ENCODE measurements around the gene LIN52.

Gene LIN52

GRCh38 chr14:74142523-74142922, 57.8 kb downstream of the LIN52 start:
- no peak overlapping the region for H2AFZ ChIP-seq (ENCODE audit: low read depth, low read length)
- H3K9me3 ChIP-seq (ENCODE audit: insufficient read depth, low read length, severe bottlenecking): no peaks in the 10 kb centered on the region
- no peak for TF ChIP-seq EZH2 (IDR thresholded peaks at IDR 0.05; ENCODE audit: borderline replicate concordance, low read depth, low read length, severe bottlenecking)
- no peak for TF ChIP-seq CTCF (IDR thresholded peaks at IDR 0.05; ENCODE audit: borderline replicate concordance, extremely low read depth, low read length, poor library complexity, severe bottlenecking)
- no peak overlapping the region for H3K9ac ChIP-seq (ENCODE audit: low read depth, low read length)
- no peak overlapping the region for H3K4me2 ChIP-seq (ENCODE audit: insufficient read depth, low read length)
- H3K27me3 ChIP-seq (ENCODE audit: insufficient read depth, low read length, poor library complexity): no peaks in the 10 kb centered on the region
- ATAC-seq (ENCODE audit: insufficient read depth, low read depth): no peak
- H3K4me1 ChIP-seq (ENCODE audit: insufficient read depth, low read length): no peaks in the 10 kb centered on the region
- H3K79me2 ChIP-seq (ENCODE audit: insufficient read depth, low read length): no peaks in the 10 kb centered on the region
- H3K4me3 ChIP-seq (ENCODE audit: low read depth in 1 of 2, low read length in 2 of 2): no peak overlapping the region
- no peak for DNase-seq
- no peaks in the 10 kb centered on the region; the same call in 1 of the 2 replicates for H3K36me3 ChIP-seq (ENCODE audit: insufficient read depth, low read length)
- no peaks in the 10 kb centered on the region for H4K20me1 ChIP-seq (ENCODE audit: insufficient read depth, low read length)
- no peak overlapping the region for H3K27ac ChIP-seq (ENCODE audit: low read length)

GRCh38 chr14:74144789-74145188, 60.0 kb downstream of the LIN52 start:
- TF ChIP-seq EZH2 (IDR thresholded peaks at IDR 0.05; ENCODE audit: borderline replicate concordance, low read depth, low read length, severe bottlenecking): no peak
- no peak overlapping the region for H3K4me2 ChIP-seq (ENCODE audit: insufficient read depth, low read length)
- H3K9ac ChIP-seq (ENCODE audit: low read depth, low read length): no peak overlapping the region
- H3K27me3 ChIP-seq (ENCODE audit: insufficient read depth, low read length, poor library complexity): no peaks in the 10 kb centered on the region
- H3K9me3 ChIP-seq (ENCODE audit: insufficient read depth, low read length, severe bottlenecking): no peaks in the 10 kb centered on the region
- no peaks in the 10 kb centered on the region for H4K20me1 ChIP-seq (ENCODE audit: insufficient read depth, low read length)
- no peak overlapping the region for H3K4me3 ChIP-seq (ENCODE audit: low read depth in 1 of 2, low read length in 2 of 2)
- no peak overlapping the region for H2AFZ ChIP-seq (ENCODE audit: low read depth, low read length)
- no peaks in the 10 kb centered on the region for H3K79me2 ChIP-seq (ENCODE audit: insufficient read depth, low read length)
- no peaks in the 10 kb centered on the region; the same call in 1 of the 2 replicates for H3K36me3 ChIP-seq (ENCODE audit: insufficient read depth, low read length)
- DNase-seq (no peak), ATAC-seq (ENCODE audit: insufficient read depth, low read depth) (no peak)
- H3K4me1 ChIP-seq (ENCODE audit: insufficient read depth, low read length): no peaks in the 10 kb centered on the region
- H3K27ac ChIP-seq (ENCODE audit: low read length): no peak overlapping the region

- TF ChIP-seq EZH2 (IDR thresholded peaks at IDR 0.05; ENCODE audit: borderline replicate concordance, low read depth, low read length, severe bottlenecking): no peak
- Histone ChIP-seq H3K79me2 (ENCODE audit: insufficient read depth, low read length) (no peaks in the 10 kb centered on the region), H3K27me3 (ENCODE audit: insufficient read depth, low read length, poor library complexity) (no peaks in the 10 kb centered on the region), H3K4me3 (ENCODE audit: low read depth in 1 of 2, low read length in 2 of 2) (no peak overlapping the region), H3K36me3 (ENCODE audit: insufficient read depth, low read length) (no peaks in the 10 kb centered on the region), H3K4me2 (ENCODE audit: insufficient read depth, low read length) (no peak overlapping the region), H3K4me1 (ENCODE audit: insufficient read depth, low read length) (no peaks in the 10 kb centered on the region), H2AFZ (ENCODE audit: low read depth, low read length) (no peak overlapping the region), H3K9me3 (ENCODE audit: insufficient read depth, low read length, severe bottlenecking) (no peaks in the 10 kb centered on the region), H4K20me1 (ENCODE audit: insufficient read depth, low read length) (no peaks in the 10 kb centered on the region), H3K9ac (ENCODE audit: low read depth, low read length) (no peak overlapping the region), H3K27ac (ENCODE audit: low read length) (no peak overlapping the region)
- ATAC-seq (ENCODE audit: insufficient read depth, low read depth) (no peak), DNase-seq (no peak)
Measured at GRCh38 chr14:74147571-74147970, 62.8 kb downstream of the LIN52 start.

GRCh38 chr14:74148705-74149104, 63.9 kb downstream of the LIN52 start:
- no peak overlapping the region for H3K9ac ChIP-seq (ENCODE audit: low read depth, low read length)
- no peak overlapping the region for H3K4me2 ChIP-seq (ENCODE audit: insufficient read depth, low read length)
- no peak for ATAC-seq (ENCODE audit: insufficient read depth, low read depth)
- H3K79me2 ChIP-seq (ENCODE audit: insufficient read depth, low read length): no peaks in the 10 kb centered on the region
- no peak for TF ChIP-seq EZH2 (IDR thresholded peaks at IDR 0.05; ENCODE audit: borderline replicate concordance, low read depth, low read length, severe bottlenecking)
- TF ChIP-seq CTCF (IDR thresholded peaks at IDR 0.05; ENCODE audit: borderline replicate concordance, extremely low read depth, low read length, poor library complexity, severe bottlenecking): no peak
- no peaks in the 10 kb centered on the region for H3K36me3 ChIP-seq (ENCODE audit: insufficient read depth, low read length)
- H3K27me3 ChIP-seq (ENCODE audit: insufficient read depth, low read length, poor library complexity): no peaks in the 10 kb centered on the region
- H2AFZ ChIP-seq (ENCODE audit: low read depth, low read length): no peak overlapping the region
- no peak overlapping the region for H3K4me3 ChIP-seq (ENCODE audit: low read depth in 1 of 2, low read length in 2 of 2)
- no peak overlapping the region for H3K27ac ChIP-seq (ENCODE audit: low read length)
- H4K20me1 ChIP-seq (ENCODE audit: insufficient read depth, low read length): no peaks in the 10 kb centered on the region
- no peak for DNase-seq
- H3K4me1 ChIP-seq (ENCODE audit: insufficient read depth, low read length): no peaks in the 10 kb centered on the region
- no peaks in the 10 kb centered on the region for H3K9me3 ChIP-seq (ENCODE audit: insufficient read depth, low read length, severe bottlenecking)

All from DND-41 (cell line).